NB4 (cell line): Measurements from ENCODE around the gene ACSL6.

Experiments used
- DNase-seq: peaks from one replicate; pipeline ENCODE4 v3.0.0; 2010; ENCODE audit warnings: low read depth
- H3K4me3 ChIP-seq: one replicate; pipeline ENCODE4 v1.5.1; 2011; ENCODE audit warnings: mild to moderate bottlenecking, low read depth, low read length, moderate library complexity
- CTCF ChIP-seq: IDR thresholded peaks from one replicate; pipeline ENCODE4 v1.5.1; 2012; ENCODE audit warnings: low read depth, low read length
- MAX ChIP-seq: IDR thresholded peaks from 2 replicates; pipeline ENCODE4 v1.6.1; 2011; ENCODE audit warnings: low read depth, low read length
- MYC ChIP-seq: IDR thresholded peaks from 2 replicates; pipeline ENCODE4 v1.6.1; 2011; ENCODE audit warnings: low read depth, low read length
- POLR2A ChIP-seq: IDR thresholded peaks from 2 replicates; pipeline ENCODE4 v1.6.1; 2011; ENCODE audit warnings: mild to moderate bottlenecking; ENCODE audit not compliant: insufficient read length; ENCODE audit errors: extremely low read depth

ACSL6 gene

GRCh38 chr5:131999441-132000240 lies 11.8 kb downstream of the ACSL6 start:
- TF ChIP-seq POLR2A (no peak), MAX (0 out of 2 replicates have a peak, but pooled peaks have one; percentile 10), MYC (peak; percentile 60)
- H3K4me3 ChIP-seq: peak overlapping the region; percentile 47
- peak; percentile 96 for DNase-seq

DNA sequence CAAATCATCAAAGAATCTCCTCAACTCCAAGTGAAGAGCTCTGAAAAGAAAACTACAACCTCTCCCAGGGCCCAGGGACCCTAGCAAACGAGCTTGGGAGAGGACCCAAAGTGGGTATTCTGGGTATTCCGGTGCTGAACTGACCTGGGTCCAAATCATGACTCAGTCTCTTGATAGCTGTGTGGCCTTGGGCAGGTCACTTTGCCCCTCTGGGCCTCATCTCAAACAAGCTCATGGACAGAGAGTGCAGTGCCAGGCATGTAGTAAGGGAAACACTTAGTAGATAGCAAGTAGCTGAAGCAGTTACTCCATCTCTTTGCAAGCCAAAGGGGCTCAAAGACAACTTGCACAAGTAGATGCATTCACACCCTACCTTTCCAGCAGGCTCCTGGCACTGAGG lies 12.4 kb downstream of the ACSL6 start:
- peak overlapping the region; percentile 47 for H3K4me3 ChIP-seq
- no peak for DNase-seq
- no peak for TF ChIP-seq CTCF
- no peak for TF ChIP-seq POLR2A
- TF ChIP-seq MYC: no peak
- TF ChIP-seq MAX: no peak

DNA sequence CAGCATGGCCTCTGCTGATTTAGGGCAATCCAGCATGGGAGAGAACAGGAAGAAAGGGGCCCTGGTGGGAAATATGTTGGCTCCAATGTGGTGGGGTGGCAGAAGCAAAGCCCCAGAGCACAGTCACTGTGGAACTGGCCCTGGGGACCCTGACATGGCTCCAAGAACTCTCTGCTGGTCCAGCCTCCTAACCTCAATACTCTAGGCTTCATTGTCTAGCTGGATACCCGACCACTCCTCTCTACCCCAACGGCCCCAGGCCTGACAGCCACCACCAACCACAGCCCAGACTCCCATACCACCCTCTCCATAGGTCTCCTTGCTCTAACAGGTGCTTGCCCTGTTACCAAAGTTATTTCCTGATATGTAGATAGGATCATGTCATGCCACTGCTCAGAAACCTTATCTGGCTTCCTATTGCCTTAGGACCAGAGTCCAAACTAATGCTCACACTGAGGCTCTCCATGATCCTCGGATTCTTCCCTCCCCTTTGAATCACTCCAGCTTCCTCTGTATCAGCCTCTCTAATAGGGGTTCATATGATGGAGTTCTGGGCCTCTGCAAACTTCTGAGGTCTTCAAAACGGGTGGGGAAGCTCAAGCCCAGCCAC lies 12.9 kb downstream of the ACSL6 start:
- peak; percentile 56 for DNase-seq
- H3K4me3 ChIP-seq: peak overlapping the region; percentile 47
- no peak for TF ChIP-seq POLR2A

DNA sequence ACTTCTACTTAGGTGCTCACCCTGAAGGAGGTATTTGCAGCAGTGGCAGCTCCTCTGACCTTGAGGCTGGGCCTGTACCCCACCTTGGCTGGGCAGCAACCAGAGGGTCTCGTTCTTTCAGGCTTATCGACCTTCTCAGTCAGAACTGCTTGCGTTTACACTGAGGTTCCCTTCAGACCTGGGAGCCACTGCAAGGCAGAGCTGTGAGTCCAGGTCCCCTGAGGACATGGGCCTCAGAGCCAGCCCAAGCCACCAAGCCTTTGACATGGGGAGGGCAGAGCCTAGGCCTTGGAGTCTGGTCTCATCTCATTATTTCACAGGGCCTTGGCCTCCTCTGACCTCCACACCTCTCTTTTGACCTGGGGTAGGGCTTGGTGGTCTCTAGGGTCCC lies 13.7 kb downstream of the ACSL6 start:
- TF ChIP-seq MYC: no peak
- no peak for TF ChIP-seq CTCF
- TF ChIP-seq POLR2A: no peak
- no peak for TF ChIP-seq MAX
- H3K4me3 ChIP-seq: no peak overlapping the region
- no peak for DNase-seq

DNA sequence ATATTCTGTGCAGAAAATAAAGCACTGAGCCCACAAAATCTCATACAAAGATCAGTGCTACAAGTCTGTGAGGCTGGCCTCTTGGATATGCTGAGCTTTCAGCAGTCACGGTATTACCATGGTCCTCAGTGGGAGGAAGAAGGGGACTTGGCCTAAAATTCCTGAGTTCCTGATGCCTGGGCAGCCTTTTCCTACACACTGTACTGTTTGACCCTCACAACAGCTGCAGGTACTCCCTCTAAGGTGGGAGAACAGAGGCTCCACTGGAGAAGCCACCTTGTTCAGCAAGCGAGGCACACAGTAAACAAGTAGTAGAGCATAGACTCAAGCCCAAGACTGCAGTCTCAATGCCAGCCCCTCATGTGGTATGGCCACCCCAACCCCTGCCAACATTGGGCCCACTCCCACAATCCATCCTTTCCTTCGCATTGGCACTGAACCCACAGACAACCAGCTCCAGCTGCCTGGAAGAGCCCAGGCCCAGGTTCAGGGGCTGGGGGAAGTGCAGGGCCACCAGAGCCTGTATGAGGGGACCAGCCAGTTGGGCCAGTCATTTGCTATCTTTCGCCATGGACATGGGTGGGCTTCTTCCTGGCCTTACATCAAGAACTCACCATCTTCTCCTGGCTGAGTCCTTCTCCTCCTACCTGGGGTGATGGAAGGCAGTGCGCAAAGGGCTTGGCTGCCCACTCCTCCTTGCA lies 14.3 kb downstream of the ACSL6 start:
- TF ChIP-seq POLR2A (no peak), CTCF (no peak), MYC (no peak), MAX (no peak)
- H3K4me3 ChIP-seq: no peak overlapping the region
- DNase-seq: no peak

GRCh38 chr5:131996210-131997025 lies 15.0 kb downstream of the ACSL6 start:
- peak; percentile 45 for DNase-seq
- TF ChIP-seq MAX (no peak), POLR2A (no peak), MYC (no peak), CTCF (no peak)
- H3K4me3 ChIP-seq: no peak overlapping the region
